H1 (cell line): ENCODE measurements around the gene ROR1. TPM values are rescaled to one million over a fixed set of nuclear protein-coding genes. Genes with fewer than 3 reads are reported as not detected.

Source experiments
- CTCF ChIA-PET: fragments of 300-600 bp; sonication (Branson Sonifier 250); formaldehyde crosslinking; loops from one replicate; lab custom pipeline; 2021; ENCODE audit not compliant: partially characterized antibody; lab: Charles Lee
- POLR2A ChIA-PET: fragments of 300-600 bp; sonication (Branson Sonifier 250); formaldehyde crosslinking; loops from one replicate; lab custom pipeline; 2021; ENCODE audit warnings: inconsistent platforms; ENCODE audit not compliant: partially characterized antibody; lab: Charles Lee
- DNase-seq, 2 experiments: peaks; one replicate each; pipeline versions ENCODE4 v3.0.0 to v3.0.0-alpha.2; 2010 to 2022; ENCODE audit warnings: low spot score in 2 of 2, low read depth in 1 of 2, mixed read lengths in 1 of 2
- FAIRE-seq: peaks from 2 replicates; lab custom pipeline; 2011; peaks lifted over from hg19 to GRCh38; lab: Jason Lieb, UNC
- H2AFZ ChIP-seq: 2 replicates; pipeline ENCODE4 v1.8.1; 2012; ENCODE audit warnings: low read length, inconsistent platforms
- H2AK5ac ChIP-seq: 2 replicates; pipeline ENCODE4 v1.6.1; 2013; ENCODE audit warnings: low read depth, low read length
- H2BK120ac ChIP-seq: replicated peaks from 2 replicates; pipeline ENCODE3; 2013; ENCODE audit warnings: low read depth, low read length, inconsistent platforms
- H2BK12ac ChIP-seq: 2 replicates; pipeline ENCODE4 v1.6.1; 2013; ENCODE audit warnings: low read depth, low read length
- H2BK15ac ChIP-seq: 2 replicates; pipeline ENCODE4 v1.6.1; 2013; ENCODE audit warnings: low read length
- H2BK20ac ChIP-seq: 2 replicates; pipeline ENCODE4 v1.6.1; 2013; ENCODE audit warnings: low read length
- H2BK5ac ChIP-seq: 2 replicates; pipeline ENCODE4 v1.6.1; 2013; ENCODE audit warnings: low read depth, low read length
- H3K14ac ChIP-seq: 2 replicates; pipeline ENCODE4 v1.6.1; 2013; ENCODE audit warnings: inconsistent platforms; ENCODE audit not compliant: insufficient read length
- H3K18ac ChIP-seq: 2 replicates; pipeline ENCODE4 v1.6.1; 2013; ENCODE audit warnings: low read length; ENCODE audit errors: extremely low read depth
- H3K23ac ChIP-seq: 2 replicates; pipeline ENCODE4 v1.6.1; 2013; ENCODE audit warnings: inconsistent platforms; ENCODE audit not compliant: insufficient read length
- H3K23me2 ChIP-seq: 2 replicates; pipeline ENCODE4 v1.6.1; 2013; ENCODE audit warnings: low read depth, low read length
- H3K27ac ChIP-seq: 2 replicates; pipeline ENCODE4 v1.6.1; 2011; ENCODE audit warnings: low read depth, low read length, inconsistent platforms
- H3K27me3 ChIP-seq, 4 experiments: replicated peaks in 1 of 4; 1 replicate in 1 of 4; 2 replicates in 3 of 4; pipeline versions ENCODE4 v1.6.1 to v1.8.1; 2011 to 2013; ENCODE audit warnings: low read length in 3 of 4, mild to moderate bottlenecking in 3 of 4, inconsistent platforms in 2 of 4, mixed read lengths in 2 of 4, moderate library complexity in 1 of 4; ENCODE audit not compliant: control insufficient read depth in 3 of 4, insufficient read depth in 3 of 4; ENCODE audit errors: extremely low read depth in 1 of 4
- H3K36me3 ChIP-seq, 4 experiments: 2 replicates each; pipeline versions ENCODE4 v1.6.1 to v1.8.1; 2011 to 2013; ENCODE audit warnings: mild to moderate bottlenecking in 4 of 4, low read length in 3 of 4, moderate library complexity in 2 of 4, control low read depth in 1 of 4, inconsistent platforms in 1 of 4; ENCODE audit not compliant: insufficient read depth in 4 of 4, control insufficient read depth in 2 of 4
- H3K4ac ChIP-seq: replicated peaks from 2 replicates; pipeline ENCODE3; 2013; ENCODE audit warnings: low read length, low read depth, mixed read lengths, inconsistent platforms; ENCODE audit not compliant: insufficient read length
- H3K4me1 ChIP-seq, 4 experiments: replicated peaks in 1 of 4; 1 replicate in 1 of 4; 2 replicates in 3 of 4; pipeline versions ENCODE4 v1.6.1 to v1.8.1; 2011 to 2013; ENCODE audit warnings: low read length in 3 of 4, inconsistent platforms in 2 of 4, mixed read lengths in 1 of 4; ENCODE audit not compliant: insufficient read depth in 4 of 4, control insufficient read depth in 3 of 4
- H3K4me2 ChIP-seq, 2 experiments: 2 replicates each; pipeline versions ENCODE4 v1.6.1 to v1.8.1; 2011 to 2013; ENCODE audit warnings: low read depth in 2 of 2, low read length in 2 of 2, control low read depth in 1 of 2, inconsistent platforms in 1 of 2, mild to moderate bottlenecking in 1 of 2; ENCODE audit not compliant: insufficient read depth in 1 of 2
- H3K4me3 ChIP-seq, 4 experiments: fragments of 200-600, 300-600 bp in 1 of 4; sonication (generic), shearing (Covaris generic), sonication (Bioruptor Twin) in 1 of 4; 2 replicates each; pipeline versions ENCODE4 v1.5.1 to v1.8.1; 2011 to 2016; ENCODE audit warnings: low read length in 4 of 4, low read depth in 3 of 4, control low read depth in 2 of 4, inconsistent platforms in 2 of 4, mild to moderate bottlenecking in 2 of 4, mixed read lengths in 1 of 4, moderate library complexity in 1 of 4; ENCODE audit not compliant: insufficient read depth in 2 of 4; ENCODE audit errors: extremely low read depth in 1 of 4
- H3K56ac ChIP-seq: replicated peaks from 2 replicates; pipeline ENCODE3; 2013; ENCODE audit warnings: low read depth, mild to moderate bottlenecking, mixed read lengths, low read length, inconsistent platforms; ENCODE audit not compliant: insufficient read length
- H3K79me1 ChIP-seq: 2 replicates; pipeline ENCODE4 v1.6.1; 2013; ENCODE audit warnings: low read depth, low read length, control low read depth
- H3K79me2 ChIP-seq, 2 experiments: 2 replicates each; pipeline versions ENCODE4 v1.6.1 to v1.8.1; 2012 to 2013; ENCODE audit warnings: low read length in 2 of 2, mild to moderate bottlenecking in 2 of 2, inconsistent platforms in 1 of 2; ENCODE audit not compliant: insufficient read depth in 2 of 2, control insufficient read depth in 1 of 2
- H3K9ac ChIP-seq, 4 experiments: replicated peaks in 1 of 4; 1 replicate in 1 of 4; 2 replicates in 3 of 4; pipeline versions ENCODE4 v1.6.1 to v1.8.1; 2011 to 2013; ENCODE audit warnings: low read depth in 3 of 4, low read length in 3 of 4, control low read depth in 2 of 4, mild to moderate bottlenecking in 2 of 4, moderate library complexity in 2 of 4, inconsistent platforms in 1 of 4; ENCODE audit errors: extremely low read depth in 1 of 4
- H3K9me3 ChIP-seq, 2 experiments: 2 replicates each; pipeline versions ENCODE4 v1.6.1 to v1.8.1; 2012 to 2013; ENCODE audit warnings: mild to moderate bottlenecking in 2 of 2, moderate library complexity in 2 of 2, control low read depth in 1 of 2, inconsistent platforms in 1 of 2, low read depth in 1 of 2, low read length in 1 of 2, mixed read lengths in 1 of 2; ENCODE audit not compliant: insufficient read depth in 2 of 2
- H4K20me1 ChIP-seq, 2 experiments: replicated peaks in 1 of 2; 2 replicates each; pipeline versions ENCODE3 to v1.8.1; 2011 to 2013; ENCODE audit warnings: inconsistent platforms in 2 of 2, low read length in 2 of 2, mild to moderate bottlenecking in 1 of 2; ENCODE audit not compliant: insufficient read depth in 2 of 2, control insufficient read depth in 1 of 2
- H4K5ac ChIP-seq: 2 replicates; pipeline ENCODE4 v1.6.1; 2013; ENCODE audit warnings: low read length, low read depth, mixed read lengths, inconsistent platforms; ENCODE audit not compliant: insufficient read length
- H4K8ac ChIP-seq: 2 replicates; pipeline ENCODE4 v1.8.0; 2013; ENCODE audit warnings: mild to moderate bottlenecking, moderate library complexity, low read length, inconsistent platforms; ENCODE audit not compliant: insufficient read depth; ENCODE audit errors: extremely low read depth
- H4K91ac ChIP-seq: replicated peaks from 2 replicates; pipeline ENCODE3; 2013; ENCODE audit warnings: low read length, mixed read lengths, inconsistent platforms; ENCODE audit not compliant: insufficient read length
- CHD1 ChIP-seq: IDR thresholded peaks from 2 replicates; pipeline ENCODE4 v1.6.1; 2012; ENCODE audit warnings: low read depth, low read length, improper control_type of control experiment
- FOSL1 ChIP-seq: IDR thresholded peaks from 2 replicates; pipeline ENCODE4 v1.6.1; 2011; ENCODE audit warnings: mild to moderate bottlenecking, low read depth, low read length, moderate library complexity; ENCODE audit not compliant: insufficient read depth
- GTF2F1 ChIP-seq: IDR thresholded peaks from 2 replicates; pipeline ENCODE4 v1.6.1; 2012; ENCODE audit warnings: low read depth, low read length, improper control_type of control experiment, borderline replicate concordance
- JUN ChIP-seq: IDR thresholded peaks from 2 replicates; pipeline ENCODE4 v1.6.1; 2011; ENCODE audit warnings: low read depth, mild to moderate bottlenecking, improper control_type of control experiment, low read length
- USF2 ChIP-seq: IDR thresholded peaks from 2 replicates; pipeline ENCODE4 v1.6.1; 2011; ENCODE audit warnings: low read length, improper control_type of control experiment
- WGBS, 2 experiments: shearing (Covaris generic) in 1 of 2; methylation state at CpG; one replicate each; pipeline versions ENCODE4 v1.1.6 to v1.1.7; 2013 to 2015; ENCODE audit warnings: low lambda C conversion rate in 2 of 2, mixed read lengths in 2 of 2, inconsistent platforms in 1 of 2, low coverage in 1 of 2, missing lambda C conversion rate in 1 of 2; ENCODE audit not compliant: insufficient replicate concordance in 2 of 2, insufficient coverage in 1 of 2, insufficient read length in 1 of 2; ENCODE audit errors: extremely low coverage in 1 of 2, missing lambda C conversion rate in 1 of 2; 5-methylcytosine and 5-hydroxymethylcytosine counted together
- polyA plus RNA-seq, 7 experiments: library from polyadenylated mRNA; depleted of rRNA in 3 of 7; stranded (reverse) in 5 of 7; unstranded in 2 of 7; fragments of >200 nt in 5 of 7; fragments of 200-250 nt in 2 of 7; gene quantifications; 1 replicate in 5 of 7; 2 replicates in 1 of 7; 4 replicates in 1 of 7; pipeline versions ENCODE4 v1.2.1 to v1.2.3, GENCODE V29; 2011 to 2013; ENCODE audit warnings: missing spikeins in 2 of 7, mixed read lengths in 2 of 7
- total RNA-seq: library from RNA; stranded (reverse); fragmentation: NEBNext Ultra II Directional; extraction: Animal tissue kit (Norgen Biotek cat#: 25700); gene quantifications from 2 replicates; pipeline ENCODE4 v1.2.1, GENCODE V29; 2021

The ROR1 gene
- total and polyA plus RNA-seq, 2 of the 8 experiments (the other 6 are each of a cell fraction or from before 2014, with no cell fraction given): 33.6 to 73.6 TPM

DNA sequence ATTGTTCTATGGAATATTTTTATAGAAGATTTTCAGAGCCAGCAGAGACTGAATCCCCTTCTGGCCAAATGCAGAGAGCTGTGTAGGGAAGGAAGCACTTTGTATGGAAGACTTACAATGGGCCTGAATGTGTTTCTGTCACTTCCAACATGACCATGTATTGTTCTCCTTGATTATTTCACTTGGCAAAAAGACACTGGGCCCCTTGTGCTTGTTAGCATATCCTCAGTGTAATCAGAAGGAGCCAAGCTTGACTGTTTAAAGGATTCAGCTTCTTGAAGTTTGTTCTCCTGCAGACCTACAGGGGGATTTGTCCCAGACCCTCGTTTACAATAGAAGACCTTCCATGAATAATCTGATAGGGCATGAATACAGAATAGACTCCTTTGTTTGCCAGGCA is 381.5 kb downstream of the ROR1 start:
- ChIA-PET POLR2A (interaction anchor here (0.7 kb wide), 2 partner anchors 11 to 409 kb away, joined by 3 read pairs; no protein-coding TSS in a partner anchor), CTCF (interaction anchor here (1.0 to 1.1 kb wide), 5 partner anchors 8 to 482 kb away, joined by 3 to 5 read pairs (median 3); no protein-coding TSS in a partner anchor)
- no peak overlapping the region for H3K4ac ChIP-seq
- TF ChIP-seq USF2 (no peak), GTF2F1 (no peak), JUN (no peak), CHD1 (no peak), FOSL1 (no peak)
- FAIRE-seq (peak; percentile 82), DNase-seq (no peak)
- H3K4me1 ChIP-seq: peaks cover 0 to 3% (median 0%) of the 10 kb centered on the region in 4 experiments; a peak in 2 of 7 replicates
- no peak overlapping the region for H2BK20ac ChIP-seq
- H2BK15ac ChIP-seq: no peak overlapping the region
- H2AFZ ChIP-seq: no peak overlapping the region
- peaks cover 2 to 17% (median 10%) of the 10 kb centered on the region in 4 experiments; a peak in 6 of 8 replicates for H3K36me3 ChIP-seq
- no peaks in the 10 kb centered on the region for H4K20me1 ChIP-seq
- H4K8ac ChIP-seq: no peak overlapping the region
- no peaks in the 10 kb centered on the region for H3K27me3 ChIP-seq
- no peak overlapping the region for H3K27ac ChIP-seq
- no peak overlapping the region for H3K14ac ChIP-seq
- H3K4me3 ChIP-seq: no peak overlapping the region
- no peaks in the 10 kb centered on the region for H3K79me2 ChIP-seq
- H3K9me3 ChIP-seq: no peaks in the 10 kb centered on the region
- no peak overlapping the region for H2BK12ac ChIP-seq
- 81% methylated on average over 1 of the region's 1 CpG; no CpG with 5 or more reads in 1 of the 2 experiments for WGBS, 2 experiments
- H3K79me1 ChIP-seq: no peaks in the 10 kb centered on the region; the same call in 1 of the 2 replicates
- no peak overlapping the region for H3K56ac ChIP-seq
- no peaks in the 10 kb centered on the region for H3K23me2 ChIP-seq
- H3K9ac ChIP-seq: no peak overlapping the region
- no peak overlapping the region for H2BK5ac ChIP-seq
- H3K23ac ChIP-seq: no peak overlapping the region
- no peak overlapping the region for H2BK120ac ChIP-seq
- H2AK5ac ChIP-seq: no peak overlapping the region
- no peak overlapping the region for H3K18ac ChIP-seq
- H3K4me2 ChIP-seq: no peak overlapping the region
- H4K5ac ChIP-seq: no peak overlapping the region
- H4K91ac ChIP-seq: no peak overlapping the region
